Adrenal gland (tissue), 12 donors: ENCODE results near the gene ST3GAL6. TPM values are rescaled to one million over a fixed set of nuclear protein-coding genes. Genes with fewer than 3 reads are reported as not detected.

Experiments used
- DNase-seq, 7 donors: peaks; one replicate each; pipeline ENCODE4 v3.0.0-alpha.2; 2019 to 2020
- H3K27ac ChIP-seq, 5 donors: fragments of 200-600 bp; sonication (generic) in 4 of 5; 1 replicate in 3 of 5; 2 replicates in 2 of 5; pipeline versions ENCODE4 v1.5.1 to v1.8.0; 2016 to 2020; ENCODE audit warnings: mild to moderate bottlenecking in 1 of 5
- H3K27me3 ChIP-seq: fragments of 200-600 bp; 2 replicates; pipeline ENCODE4 v1.8.0; 2021
- H3K36me3 ChIP-seq, 2 donors: fragments of 200-600 bp; replicated peaks in 1 of 2; 1 replicate in 1 of 2; 2 replicates in 1 of 2; pipeline versions ENCODE4 v1.5.1 to v1.8.0; 2018 to 2022
- H3K4me1 ChIP-seq, 2 donors: fragments of 200-600 bp; replicated peaks in 1 of 2; 1 replicate in 1 of 2; 2 replicates in 1 of 2; pipeline versions ENCODE4 v1.5.1 to v1.8.0; 2018 to 2021
- H3K4me3 ChIP-seq, 4 donors: fragments of 200-600 bp; sonication (generic) in 3 of 4; one replicate each; pipeline ENCODE4 v1.5.1; 2016 to 2018
- H3K9me3 ChIP-seq, 3 donors: fragments of 200-600 bp; sonication (generic) in 1 of 3; replicated peaks in 1 of 3; 1 replicate in 2 of 3; 2 replicates in 1 of 3; pipeline versions ENCODE4 v1.5.1 to v1.8.0; 2016 to 2021
- POLR2A ChIP-seq, 2 donors: fragments of 450-650 bp; IDR thresholded peaks; one replicate each; pipeline ENCODE4 v1.6.1; 2017; ENCODE audit warnings: antibody characterized with exemption in 2 of 2, mild to moderate bottlenecking in 2 of 2, moderate library complexity in 1 of 2
- WGBS, 4 donors: extraction: QIAGEN DNeasy Blood & Tissue Kit in 2 of 4; methylation state at CpG; one replicate each; pipeline versions ENCODE4 v1.1.5 to v1.1.7; 2013 to 2017; 5-methylcytosine and 5-hydroxymethylcytosine counted together
- intact Hi-C, 2 donors: fragments of 100-400 bp; cut with DNase I; formaldehyde crosslinking; loops; one replicate each; pipeline versions ENCODE4 v1.14.1 to v1.15.0; 2022 to 2023
- polyA plus RNA-seq, 3 donors: library from polyadenylated mRNA; stranded (reverse); fragments of 200-250 nt in 2 of 3; fragments of 350-450 nt in 1 of 3; fragmentation: Illumina TruSeq in 1 of 3; extraction: RNeasy Lipid Tissue Mini Kit (QIAGEN cat#74804) in 1 of 3; gene quantifications; one replicate each; pipeline ENCODE4 v1.2.3, GENCODE V29; 2013 to 2014
- total RNA-seq, 9 donors: library from RNA; depleted of rRNA in 4 of 9; stranded (reverse); fragments of >200 nt in 4 of 9; fragments of 120-200 nt in 1 of 9; fragmentation: NEBNext Ultra II Directional in 1 of 9; extraction: Animal tissue kit (Norgen Biotek cat#: 25700) in 1 of 9; gene quantifications; one replicate each; pipeline versions ENCODE4 v1.1.0 to v1.2.4, GENCODE V29; 2013 to 2023
- TF ChIP-seq, protein P1 (sequence below), 6 experiments: fragments of 450-650 bp in 4 of 6; fragments of 200-600 bp in 2 of 6; sonication (generic) in 1 of 6; IDR thresholded peaks; 1 replicate in 5 of 6; 2 replicates in 1 of 6; pipeline versions ENCODE4 v1.5.1 to v1.8.0; 2016 to 2021; ENCODE audit warnings: antibody characterized with exemption in 6 of 6, mild to moderate bottlenecking in 2 of 6, moderate library complexity in 1 of 6
- donor health status: healthy with polysubstance abuse.
- donor health status: Bipolar disorder and iron deficiency.
- donor health status: DM: yes; HTN: yes; CAD: no.
- donor health status: DM: no; HTN: no; CAD: no.
- donor health status: DM: no; HTN: no; CAD: no.
- donor health status: DM: yes; HTN: yes; CAD: no.

ST3GAL6 gene
- total and polyA plus RNA-seq, 12 donors, result 6.0 to 60.5 (median 20.1) TPM

DNA sequence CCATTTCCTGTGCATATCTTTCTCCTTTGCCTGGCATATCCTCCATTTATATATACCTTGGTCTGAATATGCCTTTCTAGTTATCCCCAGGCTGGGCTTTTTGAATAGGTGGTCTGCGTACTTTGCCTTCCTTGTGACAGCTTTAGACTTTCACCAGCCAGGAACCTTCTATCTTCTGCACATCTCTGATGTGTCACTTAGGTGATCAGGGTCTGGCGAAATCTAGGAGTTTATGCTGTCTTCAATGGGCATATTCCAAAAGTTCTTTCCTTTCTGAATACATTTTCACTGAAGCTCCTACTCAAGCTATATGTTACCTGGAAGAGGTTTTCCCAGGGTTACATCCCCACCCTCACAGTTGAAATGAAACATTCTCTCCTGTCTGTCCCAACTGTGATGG, 27.8 kb upstream of the ST3GAL6 start:
- H3K9me3 ChIP-seq, result no peaks in the 10 kb centered on the region
- peaks cover 3 to 16% of the 10 kb centered on the region in 2 donors for H3K4me1 ChIP-seq
- H3K36me3 ChIP-seq, result no peaks in the 10 kb centered on the region
- WGBS, 4 donors, result 88 to 99% (median 94%) methylated on average over 2 of the region's 2 CpGs
- H3K4me3 ChIP-seq, result no peak overlapping the region
- intact Hi-C loops, result no loop called here
- TF ChIP-seq, protein P1, sequence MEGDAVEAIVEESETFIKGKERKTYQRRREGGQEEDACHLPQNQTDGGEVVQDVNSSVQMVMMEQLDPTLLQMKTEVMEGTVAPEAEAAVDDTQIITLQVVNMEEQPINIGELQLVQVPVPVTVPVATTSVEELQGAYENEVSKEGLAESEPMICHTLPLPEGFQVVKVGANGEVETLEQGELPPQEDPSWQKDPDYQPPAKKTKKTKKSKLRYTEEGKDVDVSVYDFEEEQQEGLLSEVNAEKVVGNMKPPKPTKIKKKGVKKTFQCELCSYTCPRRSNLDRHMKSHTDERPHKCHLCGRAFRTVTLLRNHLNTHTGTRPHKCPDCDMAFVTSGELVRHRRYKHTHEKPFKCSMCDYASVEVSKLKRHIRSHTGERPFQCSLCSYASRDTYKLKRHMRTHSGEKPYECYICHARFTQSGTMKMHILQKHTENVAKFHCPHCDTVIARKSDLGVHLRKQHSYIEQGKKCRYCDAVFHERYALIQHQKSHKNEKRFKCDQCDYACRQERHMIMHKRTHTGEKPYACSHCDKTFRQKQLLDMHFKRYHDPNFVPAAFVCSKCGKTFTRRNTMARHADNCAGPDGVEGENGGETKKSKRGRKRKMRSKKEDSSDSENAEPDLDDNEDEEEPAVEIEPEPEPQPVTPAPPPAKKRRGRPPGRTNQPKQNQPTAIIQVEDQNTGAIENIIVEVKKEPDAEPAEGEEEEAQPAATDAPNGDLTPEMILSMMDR (IDR thresholded peaks at IDR 0.05), result no peak
- TF ChIP-seq POLR2A (IDR thresholded peaks at IDR 0.05), result no peak
- no peaks in the 10 kb centered on the region for H3K27me3 ChIP-seq
- no peak overlapping the region for H3K27ac ChIP-seq
- no peak for DNase-seq

DNA sequence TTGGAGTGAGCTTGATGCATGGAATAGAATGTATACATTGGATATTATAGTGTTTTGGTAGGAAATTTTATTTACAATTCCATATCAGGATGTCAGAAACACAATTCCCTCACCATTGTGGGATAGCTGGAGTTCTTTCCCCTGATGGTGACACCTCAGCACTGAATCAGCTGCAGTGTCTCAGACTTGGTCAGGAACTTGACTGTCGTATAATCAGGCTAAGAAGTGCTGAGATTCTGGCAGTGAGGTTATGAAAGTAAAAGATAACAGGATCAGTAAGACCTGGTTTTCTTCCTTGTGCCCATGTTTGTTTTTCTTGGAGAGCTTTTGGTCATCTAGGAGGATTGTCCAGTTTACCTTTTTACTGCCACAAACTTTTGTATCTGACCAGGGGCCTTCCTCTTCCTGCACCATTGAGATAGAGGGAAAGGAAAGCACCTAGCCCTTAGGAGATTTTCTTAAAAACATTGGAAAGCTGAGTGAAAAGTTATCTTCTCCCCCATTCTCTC, 27.3 kb upstream of the ST3GAL6 start:
- intact Hi-C loops, result no loop called here

DNA sequence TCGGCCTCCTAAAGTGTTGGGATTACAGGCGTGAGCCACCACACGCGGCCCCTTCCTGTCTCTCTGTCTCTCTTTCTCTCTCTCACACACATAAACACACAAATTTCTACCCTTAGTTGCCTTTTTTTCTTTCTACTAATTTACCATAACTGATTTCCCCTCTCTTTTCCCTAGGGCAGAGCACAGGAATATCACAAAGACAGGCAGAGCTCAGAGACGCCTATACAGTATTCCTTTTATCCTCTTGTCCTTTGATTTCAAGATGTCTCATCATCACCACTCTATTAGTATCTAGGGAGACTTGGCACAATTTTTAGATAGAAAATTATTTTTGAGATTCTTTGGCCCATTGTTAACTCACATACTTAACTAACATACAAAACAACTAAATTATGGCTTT, 25.8 kb upstream of the ST3GAL6 start:
- DNase-seq, result no peak
- no peaks in the 10 kb centered on the region for H3K27me3 ChIP-seq
- peaks cover 3 to 16% of the 10 kb centered on the region in 2 donors for H3K4me1 ChIP-seq
- H3K9me3 ChIP-seq, result no peaks in the 10 kb centered on the region
- no peak overlapping the region for H3K27ac ChIP-seq
- H3K36me3 ChIP-seq, result no peaks in the 10 kb centered on the region
- 92 to 96% (median 94%) methylated on average over 5 of the region's 5 CpGs for WGBS, 4 donors
- no peak for TF ChIP-seq POLR2A (IDR thresholded peaks at IDR 0.05)
- TF ChIP-seq, protein P1 (IDR thresholded peaks at IDR 0.05), result no peak
- no peak overlapping the region for H3K4me3 ChIP-seq
- intact Hi-C loops, result no loop called here

More for the DNA sequence above, 27.3 kb upstream of the ST3GAL6 start:
- Histone ChIP-seq H3K36me3 (no peaks in the 10 kb centered on the region), H3K27me3 (no peaks in the 10 kb centered on the region), H3K27ac (no peak overlapping the region), H3K4me1 (peaks cover 3 to 16% of the 10 kb centered on the region in 2 donors), H3K9me3 (no peaks in the 10 kb centered on the region), H3K4me3 (no peak overlapping the region)
- TF ChIP-seq, protein P1 (IDR thresholded peaks at IDR 0.05), result no peak
- TF ChIP-seq POLR2A (IDR thresholded peaks at IDR 0.05), result no peak
- 58 to 77% (median 71%) methylated on average over 1 of the region's 1 CpG for WGBS, 4 donors
- no peak for DNase-seq

- no peak for DNase-seq
- no peaks in the 10 kb centered on the region for H3K27me3 ChIP-seq
- H3K9me3 ChIP-seq, result no peaks in the 10 kb centered on the region
- TF ChIP-seq, protein P1 (IDR thresholded peaks at IDR 0.05), result no peak
- no peak for TF ChIP-seq POLR2A (IDR thresholded peaks at IDR 0.05)
- H3K4me1 ChIP-seq, result peaks cover 0 to 11% of the 10 kb centered on the region in 2 donors
- no peaks in the 10 kb centered on the region for H3K36me3 ChIP-seq
- H3K27ac ChIP-seq, result no peak overlapping the region
- H3K4me3 ChIP-seq, result no peak overlapping the region
- intact Hi-C loops, result no loop called here
These were observed 23.9 kb upstream of the ST3GAL6 start for GRCh38 chr3:98739266-98739665.
